H9 (cell line): ENCODE measurements around the gene H19. TPM values are rescaled to one million over a fixed set of nuclear protein-coding genes. Genes with fewer than 3 reads are reported as not detected.

Source experiments
- DNase-seq: peaks from one replicate; pipeline ENCODE4 v3.0.0-alpha.2; 2017
- H2AFZ ChIP-seq: one replicate; pipeline ENCODE4 v1.6.1; 2013; ENCODE audit warnings: mild to moderate bottlenecking, low read length, control low read depth, moderate library complexity
- H2AK5ac ChIP-seq: 2 replicates; pipeline ENCODE4 v1.6.1; 2013; ENCODE audit warnings: low read length, control low read depth, mixed read lengths; ENCODE audit not compliant: insufficient read length
- H2BK120ac ChIP-seq: one replicate; pipeline ENCODE4 v1.6.1; 2013; ENCODE audit warnings: low read depth, mild to moderate bottlenecking, low read length, control low read depth, inconsistent platforms; ENCODE audit not compliant: poor library complexity, severe bottlenecking
- H2BK12ac ChIP-seq: 2 replicates; pipeline ENCODE4 v1.6.1; 2013; ENCODE audit warnings: low read length, control low read depth, mixed read lengths, low read depth; ENCODE audit not compliant: insufficient read length
- H2BK15ac ChIP-seq: 2 replicates; pipeline ENCODE4 v1.6.1; 2013; ENCODE audit warnings: low read depth, low read length, control low read depth
- H2BK20ac ChIP-seq: one replicate; pipeline ENCODE4 v1.6.1; 2013; ENCODE audit warnings: low read depth, mild to moderate bottlenecking, low read length, control low read depth, inconsistent platforms; ENCODE audit not compliant: poor library complexity, severe bottlenecking
- H2BK5ac ChIP-seq: 2 replicates; pipeline ENCODE4 v1.6.1; 2013; ENCODE audit warnings: low read length, control low read depth, mixed read lengths; ENCODE audit not compliant: insufficient read length
- H3K14ac ChIP-seq: 2 replicates; pipeline ENCODE4 v1.6.1; 2013; ENCODE audit warnings: low read length, control low read depth; ENCODE audit not compliant: insufficient read depth
- H3K18ac ChIP-seq: 2 replicates; pipeline ENCODE4 v1.6.1; 2013; ENCODE audit warnings: low read depth, mild to moderate bottlenecking, mixed read lengths, low read length, control low read depth; ENCODE audit not compliant: insufficient read length
- H3K23ac ChIP-seq: 2 replicates; pipeline ENCODE4 v1.6.1; 2013; ENCODE audit warnings: low read length, control low read depth, mixed read lengths, low read depth; ENCODE audit not compliant: insufficient read length
- H3K23me2 ChIP-seq: 2 replicates; pipeline ENCODE4 v1.6.1; 2013; ENCODE audit warnings: low read depth, mild to moderate bottlenecking, mixed read lengths, low read length, control low read depth; ENCODE audit not compliant: insufficient read length, poor library complexity, severe bottlenecking
- H3K27ac ChIP-seq: 2 replicates; pipeline ENCODE4 v1.5.1; 2013; ENCODE audit warnings: low read length, control low read depth, mixed read lengths, low read depth; ENCODE audit not compliant: insufficient read length
- H3K27me3 ChIP-seq: 2 replicates; pipeline ENCODE4 v1.6.1; 2013; ENCODE audit warnings: low read length, control low read depth, inconsistent platforms; ENCODE audit not compliant: insufficient read depth
- H3K4ac ChIP-seq: 2 replicates; pipeline ENCODE4 v1.6.1; 2013; ENCODE audit warnings: low read depth, mild to moderate bottlenecking, control low read depth, inconsistent platforms, low read length, moderate library complexity
- H3K4me1 ChIP-seq: 2 replicates; pipeline ENCODE4 v1.6.1; 2013; ENCODE audit warnings: low read length, control low read depth, inconsistent platforms; ENCODE audit not compliant: insufficient read depth
- H3K4me2 ChIP-seq: 2 replicates; pipeline ENCODE4 v1.6.1; 2013; ENCODE audit warnings: low read length, control low read depth, mixed read lengths; ENCODE audit not compliant: insufficient read length, insufficient read depth
- H3K56ac ChIP-seq: 2 replicates; pipeline ENCODE4 v1.6.1; 2013; ENCODE audit warnings: low read depth, mild to moderate bottlenecking, mixed read lengths, low read length, control low read depth; ENCODE audit not compliant: insufficient read length
- H3K79me1 ChIP-seq: 2 replicates; pipeline ENCODE4 v1.6.1; 2013; ENCODE audit warnings: low read depth, mild to moderate bottlenecking, moderate library complexity, low read length, control low read depth, inconsistent platforms; ENCODE audit not compliant: insufficient read depth, poor library complexity, severe bottlenecking
- H3K79me2 ChIP-seq: 2 replicates; pipeline ENCODE4 v1.6.1; 2013; ENCODE audit warnings: low read length, control low read depth, inconsistent platforms; ENCODE audit not compliant: insufficient read depth
- H3K9ac ChIP-seq: 2 replicates; pipeline ENCODE4 v1.6.1; 2013; ENCODE audit warnings: low read length, control low read depth, mixed read lengths; ENCODE audit not compliant: insufficient read length; ENCODE audit errors: extremely low read depth
- H3K9me3 ChIP-seq: one replicate; pipeline ENCODE4 v1.6.1; 2013; ENCODE audit warnings: low read depth, low read length, inconsistent platforms; ENCODE audit not compliant: control insufficient read depth
- H3T11ph ChIP-seq: one replicate; pipeline ENCODE4 v1.6.1; 2013; ENCODE audit warnings: mild to moderate bottlenecking, low read length, control low read depth, inconsistent platforms
- H4K20me1 ChIP-seq: one replicate; pipeline ENCODE4 v1.6.1; 2013; ENCODE audit not compliant: control insufficient read depth, insufficient read length, insufficient read depth
- H4K5ac ChIP-seq: 2 replicates; pipeline ENCODE4 v1.6.1; 2013; ENCODE audit warnings: low read depth, mild to moderate bottlenecking, mixed read lengths, low read length, control low read depth; ENCODE audit not compliant: insufficient read length
- H4K8ac ChIP-seq: replicated peaks from 2 replicates; pipeline ENCODE4 v1.6.1; 2013; ENCODE audit warnings: low read length, control low read depth, mixed read lengths, low read depth; ENCODE audit not compliant: insufficient read length
- H4K91ac ChIP-seq: 2 replicates; pipeline ENCODE4 v1.6.1; 2013; ENCODE audit warnings: low read depth, mild to moderate bottlenecking, moderate library complexity, mixed read lengths, low read length, control low read depth; ENCODE audit not compliant: insufficient read length
- H3K27ac Mint-ChIP-seq, 3 experiments: 2 replicates in 2 of 3; 3 replicates in 1 of 3; pipeline ENCODE4 v1.8.0; 2020 to 2021; ENCODE audit warnings: mixed read lengths in 3 of 3, mild to moderate bottlenecking in 1 of 3, moderate library complexity in 1 of 3
- H3K27me3 Mint-ChIP-seq: 2 replicates; pipeline ENCODE4 v1.8.0; 2021; ENCODE audit warnings: low read depth, mild to moderate bottlenecking, moderate library complexity, mixed read lengths
- H3K36me3 Mint-ChIP-seq, 3 experiments: 2 replicates in 2 of 3; 3 replicates in 1 of 3; pipeline ENCODE4 v1.8.0; 2020 to 2021; ENCODE audit warnings: low read depth in 3 of 3, mixed read lengths in 3 of 3; ENCODE audit not compliant: insufficient read depth in 1 of 3
- H3K4me1 Mint-ChIP-seq, 2 experiments: 2 replicates each; pipeline ENCODE4 v1.8.0; 2020; ENCODE audit warnings: mixed read lengths in 2 of 2
- H3K4me3 Mint-ChIP-seq, 2 experiments: 2 replicates in 1 of 2; 3 replicates in 1 of 2; pipeline ENCODE4 v1.8.0; 2020 to 2021; ENCODE audit warnings: mild to moderate bottlenecking in 2 of 2, mixed read lengths in 2 of 2, moderate library complexity in 1 of 2
- H3K9me3 Mint-ChIP-seq, 2 experiments: 2 replicates in 1 of 2; 3 replicates in 1 of 2; pipeline ENCODE4 v1.8.0; 2020; ENCODE audit warnings: mild to moderate bottlenecking in 2 of 2, mixed read lengths in 2 of 2, moderate library complexity in 1 of 2
- CTCF ChIP-seq: fragments of 200-600 bp; sonication (generic); conservative IDR thresholded peaks from 3 replicates; pipeline ENCODE4 v1.8.0; 2021; ENCODE audit warnings: antibody characterized with exemption, mild to moderate bottlenecking
- WGBS: extraction: QIAGEN DNeasy Blood & Tissue Kit; methylation state at CpG from one replicate; pipeline ENCODE4 v1.1.7; 2013; ENCODE audit warnings: missing lambda C conversion rate, low lambda C conversion rate, mixed read lengths; ENCODE audit not compliant: insufficient read length; ENCODE audit errors: extremely low coverage; 5-methylcytosine and 5-hydroxymethylcytosine counted together
- total RNA-seq: library from RNA; stranded (reverse); gene quantifications from 2 replicates; pipeline ENCODE4 v1.2.1, GENCODE V29; 2021

Gene H19
- total RNA-seq, 1 experiment from 2014 or later = 10.7 TPM

GRCh38 chr11:2041963-2042362, 44.3 kb upstream of the H19 start:
- Histone ChIP-seq H3K27ac (no peak overlapping the region), H2BK120ac (no peak overlapping the region), H3K9ac (no peak overlapping the region), H3K27me3 (no peaks in the 10 kb centered on the region), H2BK20ac (no peak overlapping the region), H4K5ac (no peak overlapping the region), H2BK5ac (no peak overlapping the region), H3K23me2 (no peaks in the 10 kb centered on the region), H3K79me2 (no peaks in the 10 kb centered on the region), H2AK5ac (no peak overlapping the region), H3K9me3 (no peaks in the 10 kb centered on the region), H3K56ac (no peak overlapping the region), H3K79me1 (no peaks in the 10 kb centered on the region), H3K4me1 (no peaks in the 10 kb centered on the region), H4K8ac (no peak overlapping the region), H2BK15ac (no peak overlapping the region), H3T11ph (no peak overlapping the region), H2AFZ (no peak overlapping the region), H3K18ac (no peak overlapping the region), H4K20me1 (no peaks in the 10 kb centered on the region), H2BK12ac (no peak overlapping the region), H4K91ac (no peak overlapping the region), H3K14ac (no peak overlapping the region), H3K23ac (no peak overlapping the region), H3K4me2 (no peak overlapping the region), H3K4ac (no peak overlapping the region)
- no peak for TF ChIP-seq CTCF
- Mint-ChIP-seq H3K4me1 (no peaks in the 10 kb centered on the region), H3K27ac (no peak overlapping the region), H3K4me3 (no peak overlapping the region), H3K9me3 (no peaks in the 10 kb centered on the region), H3K36me3 (no peaks in the 10 kb centered on the region), H3K27me3 (no peaks in the 10 kb centered on the region)
- DNase-seq = no peak
- 100% methylated on average over 1 of the region's 2 CpGs for whole genome bisulfite sequencing
